HT1080 (cell line): ENCODE measurements around the gene GPX4. TPM values are rescaled to one million over a fixed set of nuclear protein-coding genes. Genes with fewer than 3 reads are reported as not detected.
A peak's percentile ranks its signal among the peaks of the same experiment; 100 is the strongest.

Source experiments
- DNase-seq: peaks from one replicate; pipeline ENCODE4 v3.0.0-alpha.2; 2015; ENCODE audit warnings: low read depth
- total RNA-seq: library from RNA; depleted of rRNA; stranded (reverse); fragments of >200 nt; shearing (Covaris generic); gene quantifications from 2 replicates; pipeline ENCODE4 v1.2.3, GENCODE V29; 2014

The GPX4 gene
- total RNA-seq, 1 experiment from 2014 or later: 221 TPM

DNA sequence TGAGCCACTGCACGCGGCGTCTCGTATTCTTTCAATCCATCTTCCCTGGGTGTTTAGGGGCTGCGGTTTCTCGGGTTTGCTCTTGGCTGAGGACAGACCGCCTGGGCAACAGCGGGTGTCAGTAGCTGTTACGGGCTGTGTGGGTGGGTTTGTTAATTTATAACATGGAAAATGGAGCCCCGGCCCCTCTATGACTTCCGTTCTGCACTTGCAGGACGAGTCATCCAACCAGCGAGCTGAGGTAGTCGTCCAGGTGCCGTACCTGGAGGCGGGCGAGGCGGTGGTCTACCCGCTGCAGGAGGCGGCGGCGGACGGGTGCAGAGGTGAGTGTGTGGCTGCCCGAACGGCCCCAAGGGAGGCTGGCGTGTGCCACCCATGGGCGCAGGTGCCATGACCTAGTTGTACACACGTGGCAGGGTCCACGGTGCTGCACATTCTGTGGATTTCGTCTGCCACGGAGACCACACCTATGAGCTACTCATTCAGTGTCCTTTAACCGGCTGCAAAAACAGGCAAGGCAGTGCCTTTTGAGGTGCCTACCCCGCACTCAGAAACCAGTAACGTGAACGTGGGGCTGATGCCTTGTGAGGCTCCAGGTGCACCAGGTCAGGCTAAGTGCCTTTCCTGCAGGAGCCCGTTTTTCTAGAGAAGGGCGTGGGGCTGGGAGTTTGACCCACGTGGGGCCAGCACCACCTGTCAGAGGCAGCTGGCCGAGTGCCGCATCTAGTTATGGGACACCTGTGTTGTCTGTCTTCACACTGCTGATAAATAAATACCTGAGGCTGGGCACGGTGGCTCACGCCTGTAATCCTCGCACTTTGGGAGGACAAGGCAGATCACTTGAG, 19.5 kb upstream of the GPX4 start:
- DNase-seq: no peak

DNA sequence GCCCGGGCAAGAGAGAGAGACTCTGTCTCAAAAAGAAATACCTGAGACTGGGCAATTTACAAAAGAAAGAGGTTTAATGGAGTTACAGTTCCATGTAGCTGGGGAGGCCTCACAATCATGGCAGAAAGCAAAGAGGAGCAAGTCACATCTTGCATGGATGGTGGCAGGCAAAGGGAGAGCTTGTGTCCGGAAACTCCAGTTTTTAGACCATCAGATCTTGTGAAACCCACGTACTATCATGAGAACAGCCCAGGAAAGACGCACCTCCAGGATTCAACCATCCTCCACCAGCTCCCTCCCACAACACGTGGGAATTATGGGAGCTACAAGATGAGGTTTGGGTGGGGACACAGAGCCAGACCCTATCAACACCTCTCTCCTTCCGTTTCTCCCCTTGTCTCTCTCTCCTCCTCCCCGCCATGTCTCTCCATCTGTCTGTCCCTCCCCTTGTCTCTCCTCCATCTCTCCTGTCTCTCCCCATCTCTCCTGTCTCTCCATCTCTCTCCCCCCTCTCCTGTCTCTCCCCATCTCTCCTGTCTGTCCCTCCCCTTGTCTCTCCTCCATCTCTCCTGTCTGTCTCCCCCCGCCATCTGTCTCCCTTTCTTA, 18.6 kb upstream of the GPX4 start:
- DNase-seq: no peak

DNA sequence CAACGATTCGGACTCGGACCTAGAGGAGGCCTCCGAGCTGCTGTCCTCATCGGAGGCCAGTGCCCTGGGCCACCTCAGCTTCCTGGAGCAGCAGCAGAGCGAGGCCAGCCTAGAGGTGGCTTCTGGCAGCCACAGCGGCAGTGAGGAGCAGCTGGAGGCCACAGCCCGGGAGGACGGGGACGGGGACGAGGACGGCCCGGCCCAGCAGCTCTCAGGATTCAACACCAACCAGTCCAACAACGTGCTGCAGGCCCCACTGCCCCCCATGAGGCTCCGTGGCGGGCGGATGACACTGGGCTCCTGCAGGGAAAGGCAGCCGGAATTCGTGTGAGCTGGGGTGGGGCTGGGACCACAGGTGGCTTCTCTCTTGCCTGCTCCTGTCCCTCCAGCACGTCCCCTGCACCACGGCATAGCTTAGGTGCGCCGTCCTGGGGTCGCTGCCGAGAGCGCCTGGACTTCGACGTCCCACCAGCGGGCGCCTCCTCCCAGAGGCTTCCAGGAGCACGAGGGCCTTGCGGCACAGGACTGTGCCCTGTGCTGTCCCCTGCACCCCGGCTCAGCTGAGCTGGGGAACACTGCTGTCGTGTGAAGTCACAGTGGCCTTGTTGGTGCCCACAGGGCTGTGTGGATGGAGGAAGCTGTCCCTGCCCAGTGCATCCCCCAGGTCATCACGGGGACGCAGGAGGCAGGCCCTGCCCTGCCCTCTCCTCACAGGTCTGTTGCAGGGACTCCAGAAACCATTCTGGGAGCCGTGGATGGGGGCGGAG, 17.9 kb upstream of the GPX4 start:
- no peak for DNase-seq

DNA sequence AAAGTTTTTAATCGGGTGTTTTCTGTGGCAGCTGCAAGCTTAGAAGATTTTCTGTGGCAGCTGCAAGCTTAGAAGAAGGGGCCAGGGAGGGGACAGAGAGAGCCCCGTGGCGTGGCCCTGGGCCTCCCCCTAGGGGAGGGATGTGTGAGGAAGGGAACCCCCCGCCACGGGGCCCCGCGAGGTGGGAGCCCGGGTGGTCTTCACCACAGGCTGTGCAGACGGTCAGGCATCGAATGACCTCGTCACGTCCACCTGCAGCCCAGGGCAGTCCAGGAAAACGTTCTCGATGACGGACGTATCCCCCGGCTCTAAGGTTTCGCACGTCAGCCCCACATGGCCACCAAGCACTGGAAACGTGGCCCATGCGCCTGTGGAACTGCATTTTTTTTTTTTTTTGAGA, 17.2 kb upstream of the GPX4 start:
- no peak for DNase-seq

DNA sequence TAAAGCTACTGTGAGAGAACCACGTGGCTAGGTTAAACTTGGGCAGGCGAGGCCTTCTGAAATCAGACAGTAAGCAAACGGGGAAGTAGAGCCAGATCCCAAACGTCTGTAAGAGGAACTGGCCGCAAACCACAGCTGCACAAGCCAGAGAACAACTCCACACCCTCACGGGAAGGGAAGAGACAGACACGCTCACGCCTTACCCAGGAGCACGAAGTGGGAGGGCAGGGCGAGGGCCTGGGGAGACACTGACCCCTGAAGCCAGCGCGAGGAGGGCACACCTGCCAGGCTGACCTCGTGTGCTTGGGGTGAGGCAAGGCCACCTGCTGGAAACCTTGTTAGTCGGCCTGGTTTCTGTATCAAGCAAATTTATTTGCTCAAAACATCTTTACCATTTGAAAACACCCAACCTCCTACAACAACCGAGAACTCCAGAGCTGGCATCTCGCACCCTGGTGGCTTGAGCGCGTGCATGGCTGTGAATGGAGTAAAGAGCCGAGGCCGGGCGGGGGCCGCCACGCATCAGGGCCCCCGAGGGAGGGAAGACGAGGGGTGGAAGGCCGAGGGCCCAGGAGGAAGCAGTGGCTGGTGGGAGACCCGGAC, 15.9 kb upstream of the GPX4 start:
- DNase-seq: no peak

DNA sequence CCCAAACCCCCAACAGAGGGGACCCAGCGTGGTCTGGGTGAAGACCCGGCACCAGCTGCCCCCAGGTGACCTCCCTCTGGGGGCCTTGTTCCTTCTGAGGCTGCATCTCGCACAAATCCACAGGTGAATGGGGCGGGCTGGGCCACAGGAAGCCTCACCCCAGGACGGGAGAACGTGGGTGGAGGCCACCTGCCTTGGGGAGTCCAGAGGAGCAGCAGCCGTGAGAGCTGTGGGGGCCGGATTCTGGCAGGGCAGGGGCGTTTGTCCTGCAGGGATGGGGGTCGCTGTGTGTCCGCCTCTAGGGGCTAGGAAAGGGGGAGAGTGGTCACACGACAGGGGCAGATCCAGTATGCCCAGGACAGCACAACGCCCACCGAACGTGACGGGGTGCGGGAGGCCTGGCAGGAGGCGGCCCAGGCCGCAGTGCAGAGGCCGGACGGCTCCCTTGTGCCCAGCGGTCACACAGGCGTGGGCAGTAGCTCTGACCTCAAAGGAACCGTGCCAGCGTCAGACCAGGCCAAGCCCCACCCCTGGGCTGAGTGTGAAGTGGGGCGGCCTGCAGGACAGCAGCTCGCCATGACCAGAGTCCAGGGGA, 15.3 kb upstream of the GPX4 start:
- no peak for DNase-seq

DNA sequence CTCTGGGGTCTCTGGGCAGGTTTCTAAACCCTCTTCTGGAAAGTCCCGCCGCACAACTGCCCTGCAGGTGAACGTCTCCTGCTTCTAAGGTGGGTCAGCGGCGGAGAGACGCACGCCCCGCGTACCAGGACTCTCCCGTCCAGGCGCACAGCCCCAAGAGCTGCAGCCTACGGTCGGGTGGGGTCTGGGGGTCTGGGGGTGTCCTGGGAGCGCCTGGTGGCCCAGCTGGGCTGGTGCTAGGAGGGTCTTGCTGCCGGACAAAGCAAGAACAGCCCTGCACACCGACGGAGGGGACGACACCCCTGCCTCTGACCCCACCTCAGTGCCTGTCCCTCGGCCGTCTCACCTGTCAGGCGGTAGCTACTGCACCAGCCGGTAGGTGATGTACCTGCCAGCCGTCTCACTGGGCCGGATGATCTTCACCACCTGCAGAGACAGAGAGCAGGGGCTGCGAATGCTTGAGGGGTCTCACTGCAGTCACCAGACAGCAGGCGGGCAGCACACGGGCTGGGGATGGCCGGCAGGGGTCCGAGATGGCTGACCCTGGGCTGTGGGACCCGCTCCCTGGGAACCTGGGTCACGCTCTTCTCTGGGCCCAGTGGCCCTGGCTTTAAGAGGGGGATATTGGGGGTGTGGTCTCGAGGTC, 14.5 kb upstream of the GPX4 start:
- DNase-seq: no peak

DNA sequence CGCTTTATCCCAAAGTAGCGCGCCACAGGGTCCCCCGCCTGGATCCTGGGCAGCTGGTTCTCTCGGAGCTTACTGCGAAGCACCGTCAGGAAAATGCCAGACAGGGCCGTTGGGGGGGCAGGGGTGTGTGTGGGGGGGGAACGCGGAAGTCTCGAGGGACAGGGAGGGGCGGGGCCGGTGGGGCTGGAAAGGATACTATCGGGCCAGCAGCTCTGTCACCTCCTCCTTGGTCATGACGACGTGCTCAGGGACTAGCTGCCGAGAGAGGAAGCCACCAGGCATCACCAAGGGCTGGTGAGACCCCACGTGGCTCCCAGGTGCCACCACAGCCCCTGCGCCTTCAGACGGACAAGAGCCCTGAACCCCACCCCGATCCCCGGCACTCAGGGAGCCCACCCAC, 13.9 kb upstream of the GPX4 start:
- no peak for DNase-seq

DNA sequence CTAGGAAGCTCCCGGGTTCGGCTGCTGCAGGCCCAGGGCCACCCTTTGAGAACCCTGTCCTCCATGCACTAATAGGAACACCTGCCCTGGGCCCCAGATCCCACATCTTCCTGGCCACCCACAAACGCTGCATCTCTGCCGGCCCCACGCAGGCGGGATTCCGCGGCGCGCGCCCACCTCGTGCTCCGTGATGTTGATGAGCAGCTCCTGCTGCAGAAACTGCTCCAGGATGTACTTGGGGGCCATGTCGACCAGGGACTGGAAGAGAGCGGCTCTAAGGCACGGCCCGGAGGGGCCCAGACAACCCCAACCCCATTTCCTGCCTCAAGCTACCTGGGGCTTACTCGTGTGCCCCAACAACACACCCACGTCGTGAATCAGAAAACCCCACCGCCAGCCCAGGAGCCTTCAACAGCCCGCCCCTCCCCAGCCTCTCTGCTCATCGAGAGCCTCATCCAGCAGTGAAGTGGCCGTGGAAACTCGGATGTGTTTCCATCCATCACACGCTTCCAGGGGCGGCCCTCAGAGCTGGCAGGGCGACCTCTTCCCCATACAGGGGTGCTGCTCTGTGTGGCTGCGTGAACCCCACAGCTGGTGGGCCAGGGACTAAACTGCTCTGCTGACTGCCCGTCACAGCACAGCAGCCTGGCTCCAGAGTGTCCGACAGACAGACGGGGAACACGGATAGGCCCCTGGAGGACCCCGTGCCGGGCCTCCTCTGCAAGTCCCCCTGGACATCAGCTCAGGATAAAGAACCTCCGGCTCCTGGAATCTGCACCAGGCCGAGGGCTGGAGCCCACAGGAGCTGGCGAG, 12.9 kb upstream of the GPX4 start:
- no peak for DNase-seq

DNA sequence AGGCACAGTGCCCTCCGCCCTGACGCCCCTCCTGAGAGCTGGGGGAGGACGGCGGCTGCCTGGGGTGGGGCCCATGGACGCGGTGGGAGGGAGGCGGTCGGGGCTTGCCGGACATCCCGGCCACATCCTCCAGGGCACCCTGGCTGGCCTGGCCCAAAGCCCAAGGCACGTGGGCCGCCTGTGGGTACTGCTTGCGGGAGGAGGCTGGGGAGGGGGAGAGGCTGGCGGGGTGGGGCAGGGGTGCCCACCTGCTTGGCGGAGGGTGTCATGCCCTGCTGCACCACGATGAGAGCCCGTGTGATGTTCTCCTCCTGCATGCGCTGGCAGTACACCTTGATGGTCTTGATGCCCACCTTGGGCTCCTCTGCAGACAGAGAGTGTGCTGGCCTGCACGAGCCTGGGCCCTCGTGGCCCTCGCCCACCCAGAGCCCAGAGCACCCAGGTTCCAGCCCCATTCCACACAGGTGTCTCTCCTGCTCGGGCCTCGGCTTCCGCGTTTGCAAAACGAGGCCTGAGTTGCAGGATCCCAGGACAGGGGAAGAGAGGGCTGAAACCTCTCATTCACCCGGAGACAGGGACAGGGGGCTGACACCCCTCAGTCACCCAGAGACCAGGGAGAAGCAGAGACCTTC, 12.1 kb upstream of the GPX4 start:
- no peak for DNase-seq

DNA sequence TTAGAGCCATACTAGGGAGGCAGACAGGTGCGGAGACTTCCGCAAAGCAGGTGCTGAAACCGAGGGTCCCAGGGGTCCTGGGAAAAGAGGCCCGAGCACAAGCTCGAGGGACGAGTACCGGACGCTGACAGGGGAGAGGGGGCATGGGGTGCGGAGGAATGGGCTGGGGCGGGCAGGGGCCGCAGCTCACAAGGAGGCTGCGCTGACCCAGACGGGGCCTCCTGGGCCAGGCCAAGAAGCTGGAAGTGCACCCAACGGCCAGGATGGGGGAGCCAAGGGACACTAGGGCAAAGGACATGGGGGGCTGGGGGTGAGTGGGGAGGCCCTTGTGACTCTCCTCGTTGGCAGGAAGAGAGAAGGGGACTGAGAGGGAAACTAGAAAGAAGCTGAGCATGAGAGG, 10.5 kb upstream of the GPX4 start:
- no peak for DNase-seq

DNA sequence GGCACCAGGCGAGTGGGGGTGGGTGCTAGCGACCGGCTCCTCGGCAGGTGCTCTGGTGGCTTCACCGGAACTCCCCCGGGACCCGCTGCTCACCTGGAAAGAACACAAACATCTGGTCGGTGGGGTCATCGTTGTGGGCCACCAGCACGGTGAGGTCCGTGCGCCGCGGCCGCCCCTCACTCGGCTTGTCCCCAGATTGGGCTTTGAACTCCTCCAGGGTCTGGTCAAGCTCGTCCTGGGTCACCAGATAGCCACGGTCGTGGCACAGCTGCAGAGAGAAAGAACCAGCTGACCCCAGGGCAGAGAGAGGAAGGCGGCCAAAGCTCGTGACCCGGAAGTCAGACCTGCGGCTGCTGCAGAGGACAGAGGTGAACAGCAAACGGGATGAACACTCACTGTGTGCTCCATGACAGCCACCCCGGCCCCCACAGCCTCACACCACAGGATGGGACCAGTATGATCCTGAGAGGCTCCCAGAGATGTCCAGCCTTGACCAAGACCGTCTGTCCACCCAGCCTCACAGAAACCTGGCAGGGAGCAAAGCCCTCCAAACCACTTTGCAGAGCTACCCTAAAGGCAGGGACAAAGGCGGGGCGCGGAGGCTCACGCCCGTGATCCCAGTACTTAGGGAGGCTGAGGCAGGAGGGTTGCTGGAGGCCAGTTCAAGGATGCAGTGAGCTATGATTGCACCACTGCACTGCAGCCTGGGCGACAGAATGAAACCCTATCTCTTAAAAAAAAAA, 9.8 kb upstream of the GPX4 start:
- no peak for DNase-seq

DNA sequence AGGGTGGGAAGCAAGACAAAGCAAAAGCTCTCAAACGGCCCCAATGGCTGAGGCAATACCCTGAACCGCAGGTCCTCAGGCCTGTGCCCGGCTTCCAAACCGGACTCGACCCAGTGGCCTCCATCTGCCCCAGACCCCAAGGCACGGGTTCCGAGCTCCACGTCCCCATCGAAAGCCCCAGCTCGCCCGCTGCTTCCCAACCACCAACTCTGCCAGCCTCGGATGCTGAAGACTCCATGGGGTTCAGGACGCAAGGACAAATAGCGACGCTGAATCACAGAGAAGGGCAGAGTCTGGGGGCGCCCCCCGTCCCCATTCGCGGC, 9.2 kb upstream of the GPX4 start:
- DNase-seq: no peak

DNA sequence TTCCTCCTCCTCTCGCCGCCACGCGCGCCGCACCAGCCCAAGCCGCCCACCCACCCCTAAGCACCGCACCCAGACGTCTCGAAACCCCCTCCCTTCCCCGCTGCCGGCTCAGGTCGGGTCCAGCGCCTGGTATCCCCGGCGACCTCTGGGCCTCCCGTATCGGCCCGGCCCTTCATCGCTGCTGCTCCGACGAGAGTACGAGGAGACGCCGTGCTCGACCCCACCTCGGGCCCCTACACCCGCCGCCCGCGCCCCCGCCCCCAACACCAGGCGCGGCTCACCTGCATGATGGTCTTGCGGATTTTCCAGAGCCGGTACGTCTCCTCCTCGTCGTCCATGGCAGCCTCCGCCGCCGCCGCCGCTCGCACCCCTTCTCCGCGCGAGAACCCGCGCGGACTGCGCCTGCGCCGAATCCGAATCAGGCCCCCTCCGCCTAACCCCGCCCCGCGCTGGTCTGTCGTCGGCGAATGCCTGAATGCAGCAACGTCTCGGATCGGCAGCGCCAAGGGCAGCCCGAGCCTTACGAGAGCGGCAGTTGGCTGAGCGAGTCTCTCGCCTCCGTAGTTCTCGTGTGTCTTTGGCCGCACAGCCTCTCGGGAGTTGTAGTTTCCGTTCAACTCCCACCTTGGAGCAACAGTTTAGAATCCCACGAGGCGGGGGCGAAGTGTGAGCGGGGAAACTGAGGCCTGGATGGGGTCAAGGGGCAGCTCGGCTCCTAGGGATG, 8.7 kb upstream of the GPX4 start, which contains the start of gene POLR2E:
POLR2E (minus strand) TSS at position 398 of the 724 bp plus-strand sequence; CDS start at position 338, 60 bp downstream.
- peak; percentile 93 for DNase-seq

DNA sequence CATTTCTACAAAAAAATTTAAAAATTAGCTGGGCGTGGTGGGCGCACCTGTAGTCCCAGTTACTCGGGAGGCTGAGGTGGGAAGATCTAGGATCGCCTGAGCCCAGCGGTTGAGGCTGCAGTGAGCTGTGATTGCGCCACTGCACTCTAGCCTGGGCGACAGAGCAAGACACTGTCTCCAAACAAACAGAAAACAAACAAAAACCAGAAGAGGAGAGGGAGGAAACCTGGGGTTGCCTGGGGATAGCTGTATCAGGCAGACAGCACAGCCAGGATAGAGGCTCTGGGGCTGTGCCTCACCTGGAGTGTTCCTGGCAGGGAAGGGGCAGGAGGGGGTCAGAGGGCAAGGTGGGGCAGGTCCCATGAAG, 6.0 kb upstream of the GPX4 start:
- no peak for DNase-seq

DNA sequence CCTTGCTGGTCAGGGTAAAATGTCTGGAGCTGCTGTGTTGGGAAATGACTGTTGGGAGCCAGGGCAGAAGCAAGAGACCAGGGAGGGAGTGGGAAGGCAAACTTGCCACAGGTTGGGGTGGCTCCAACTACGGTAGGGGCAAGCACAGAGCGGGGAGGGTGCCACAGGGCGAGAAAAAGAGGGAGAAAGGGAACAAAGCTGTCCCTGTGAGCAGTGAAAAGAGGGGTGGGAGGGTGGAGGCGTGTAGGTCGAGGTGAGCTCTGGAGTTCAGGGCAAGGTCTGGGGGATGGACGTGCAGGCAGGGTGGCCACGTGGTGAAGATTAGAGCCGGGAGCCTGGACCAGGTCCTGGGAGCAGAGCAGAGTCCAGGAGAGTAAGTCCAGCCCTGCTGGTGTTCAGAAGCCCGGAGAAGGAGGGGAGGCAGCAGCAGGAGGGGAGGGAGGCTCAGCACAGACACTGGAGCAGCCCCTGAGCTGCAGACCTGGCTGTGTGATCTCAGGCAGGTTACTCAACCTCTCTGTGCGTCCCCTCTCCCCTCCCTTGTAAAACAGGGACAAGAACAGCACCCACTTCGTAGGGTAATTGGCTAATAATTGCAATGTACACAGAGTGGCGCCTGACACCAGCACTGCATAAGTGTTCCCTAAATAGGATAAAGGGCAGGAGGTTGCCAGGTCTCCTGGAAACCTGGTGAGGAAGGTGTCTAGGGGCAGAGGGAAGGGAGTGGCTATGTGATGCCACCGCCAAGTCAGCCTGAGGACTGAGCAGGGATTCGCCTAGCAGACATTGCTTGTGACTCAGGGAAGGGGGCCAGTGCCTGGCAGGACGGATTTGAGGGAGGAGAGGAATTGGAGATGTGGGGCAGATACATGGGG, 5.4 kb upstream of the GPX4 start:
- no peak for DNase-seq

DNA sequence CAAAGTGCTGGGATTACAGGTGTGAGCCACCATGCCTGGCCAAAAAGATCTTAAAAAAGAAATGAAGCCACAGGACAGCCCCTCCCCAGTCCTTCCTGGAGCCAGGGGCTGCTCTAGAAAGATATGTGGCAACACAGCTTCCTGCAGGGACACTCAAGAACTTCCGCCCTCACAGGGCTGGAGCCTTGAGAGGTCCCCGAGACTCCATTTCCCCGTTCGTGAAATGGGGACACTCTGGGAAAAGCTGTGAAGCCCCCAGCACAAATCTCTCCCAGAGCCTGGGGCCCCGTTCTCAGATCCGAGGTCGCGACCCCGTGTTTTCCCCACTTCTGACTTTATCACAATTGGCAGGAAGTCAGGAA, 2.5 kb upstream of the GPX4 start:
- no peak for DNase-seq
